Measurements from ENCODE around the gene ERG28. TPM values are rescaled to one million over a fixed set of nuclear protein-coding genes. Genes with fewer than 3 reads are reported as not detected.
A peak's percentile ranks its signal among the peaks of the same experiment; 100 is the strongest.

ERG28 gene
- total RNA-seq, 2 donors from 2014 or later, result 5.3 to 7.1 TPM

GRCh38 chr14:75672605-75673192, 12.0 kb upstream of the ERG28 start:
- no peak for TF ChIP-seq CTCF (IDR thresholded peaks at IDR 0.05)
- no peaks in the 10 kb centered on the region for H3K4me1 ChIP-seq
- H3K36me3 ChIP-seq, result peaks cover 11% of the 10 kb centered on the region
- H3K4me3 ChIP-seq, result no peak overlapping the region
- no peak overlapping the region for H3K27ac ChIP-seq
- no peaks in the 10 kb centered on the region for H3K9me3 ChIP-seq
- H3K27me3 ChIP-seq, result no peaks in the 10 kb centered on the region
- no peak for DNase-seq (ENCODE audit: low spot score)

- peaks cover 11% of the 10 kb centered on the region for H3K36me3 ChIP-seq
These were observed 6.6 kb upstream of the ERG28 start for GRCh38 chr14:75667099-75667765.

GRCh38 chr14:75662966-75663365, 2.3 kb upstream of the ERG28 start:
- H3K27ac ChIP-seq, result no peak overlapping the region
- no peak for TF ChIP-seq CTCF (IDR thresholded peaks at IDR 0.05)
- DNase-seq (ENCODE audit: low spot score), result no peak
- peaks cover 0 to 16% of the 10 kb centered on the region in 2 donors for H3K4me1 ChIP-seq
- no peaks in the 10 kb centered on the region for H3K36me3 ChIP-seq
- no peak overlapping the region for H3K4me3 ChIP-seq
- no peaks in the 10 kb centered on the region for H3K27me3 ChIP-seq
- no peaks in the 10 kb centered on the region for H3K9me3 ChIP-seq

More at GRCh38 chr14:75667099-75667765, 6.6 kb upstream of the ERG28 start:
- no peak overlapping the region for H3K4me3 ChIP-seq
- no peak for DNase-seq (ENCODE audit: low spot score)
- H3K27ac ChIP-seq, result no peak overlapping the region
- TF ChIP-seq CTCF (IDR thresholded peaks at IDR 0.05), result no peak
- peaks cover 0 to under 1% of the 10 kb centered on the region in 2 donors for H3K4me1 ChIP-seq
- no peaks in the 10 kb centered on the region for H3K27me3 ChIP-seq
- no peaks in the 10 kb centered on the region for H3K9me3 ChIP-seq

- TF ChIP-seq CTCF (IDR thresholded peaks at IDR 0.05), result no peak
- H3K27me3 ChIP-seq, result no peaks in the 10 kb centered on the region
- peak overlapping the region; percentile 80 to 82 for H3K27ac ChIP-seq
- DNase-seq (ENCODE audit: low spot score), result no peak
- peak overlapping the region; percentile 73 to 93 for H3K4me3 ChIP-seq
- H3K4me1 ChIP-seq, result peaks cover 0 to 16% of the 10 kb centered on the region in 2 donors
- peaks cover 5% of the 10 kb centered on the region for H3K36me3 ChIP-seq
- no peaks in the 10 kb centered on the region for H3K9me3 ChIP-seq
These were observed 781 bp upstream of the ERG28 start for GRCh38 chr14:75661499-75661814.

GRCh38 chr14:75660238-75660629, 442 bp downstream of the ERG28 start:
- H3K4me1 ChIP-seq, result peaks cover 0 to 16% of the 10 kb centered on the region in 2 donors
- no peak for DNase-seq (ENCODE audit: low spot score)
- TF ChIP-seq CTCF (IDR thresholded peaks at IDR 0.05), result no peak

More at GRCh38 chr14:75660238-75660629, 442 bp downstream of the ERG28 start:
- Histone ChIP-seq H3K27ac (peak overlapping the region; percentile 80 to 82), H3K4me3 (peak overlapping the region; percentile 73 to 93), H3K36me3 (peaks cover 5% of the 10 kb centered on the region), H3K9me3 (no peaks in the 10 kb centered on the region), H3K27me3 (no peaks in the 10 kb centered on the region)
